ENCODE measurements around the gene C22orf23. TPM values are rescaled to one million over a fixed set of nuclear protein-coding genes. Genes with fewer than 3 reads are reported as not detected.

Gene C22orf23
- total and polyA plus RNA-seq, 12 donors = 0.33 to 1.2 (median 0.63) TPM; not detected in 2

GRCh38 chr22:37971475-37972434 is 18.4 kb upstream of the C22orf23 start:
- no peaks in the 10 kb centered on the region for H3K9me3 ChIP-seq (replicated peaks in 1 of 3)
- intact Hi-C loops (cut with DNase I) = no loop called here
- no peak for DNase-seq
- 76 to 84% (median 81%) methylated on average over 4 to 7 of the region's 7 CpGs for WGBS, 4 donors
- H3K4me1 ChIP-seq (replicated peaks in 1 of 2) = no peaks in the 10 kb centered on the region
- TF ChIP-seq POLR2A (IDR thresholded peaks at IDR 0.05) = no peak
- TF ChIP-seq CTCF (IDR thresholded peaks at IDR 0.05) = no peak
- no peak overlapping the region for H3K4me3 ChIP-seq
- H3K36me3 ChIP-seq (replicated peaks in 1 of 2) = peaks cover 0 to 21% of the 10 kb centered on the region in 2 donors
- no peak overlapping the region for H3K27ac ChIP-seq
- H3K27me3 ChIP-seq = no peaks in the 10 kb centered on the region

- H3K9me3 ChIP-seq (replicated peaks in 1 of 3) = no peaks in the 10 kb centered on the region
- WGBS, 4 donors = 97 to 98% (median 97%) methylated on average over 4 of the region's 4 CpGs
- intact Hi-C loops (cut with DNase I) = no loop called here
- peaks cover 0 to 24% of the 10 kb centered on the region in 2 donors for H3K36me3 ChIP-seq (replicated peaks in 1 of 2)
- no peak for DNase-seq
- H3K4me3 ChIP-seq = no peak overlapping the region
- no peaks in the 10 kb centered on the region for H3K4me1 ChIP-seq (replicated peaks in 1 of 2)
- H3K27ac ChIP-seq = no peak overlapping the region
- no peaks in the 10 kb centered on the region for H3K27me3 ChIP-seq
- TF ChIP-seq CTCF (IDR thresholded peaks at IDR 0.05) (no peak), POLR2A (IDR thresholded peaks at IDR 0.05) (no peak)
Observed at GRCh38 chr22:37970864-37971263, 17.5 kb upstream of the C22orf23 start.

GRCh38 chr22:37968452-37969251 is 15.3 kb upstream of the C22orf23 start:
- WGBS, 4 donors = 90 to 94% (median 93%) methylated on average over 5 of the region's 5 CpGs
- Histone ChIP-seq H3K36me3 (replicated peaks in 1 of 2) (peaks cover 0 to 24% of the 10 kb centered on the region in 2 donors), H3K27me3 (no peaks in the 10 kb centered on the region), H3K27ac (no peak overlapping the region), H3K4me1 (replicated peaks in 1 of 2) (no peaks in the 10 kb centered on the region), H3K4me3 (no peak overlapping the region), H3K9me3 (replicated peaks in 1 of 3) (no peaks in the 10 kb centered on the region)
- no peak for DNase-seq
- intact Hi-C loops (cut with DNase I) = loop anchor here (10.0 kb wide), 2 partner anchors 64 to 154 kb away; partner anchors contain the start of gene MICALL1 (in 1 of the 2)
- TF ChIP-seq POLR2A (IDR thresholded peaks at IDR 0.05) (no peak), CTCF (IDR thresholded peaks at IDR 0.05) (no peak)
